Uterine smooth muscle cell (primary cell): ENCODE measurements around the gene ROMO1. TPM values are rescaled to one million over a fixed set of nuclear protein-coding genes. Genes with fewer than 3 reads are reported as not detected.

Experiments
- total RNA-seq: library from RNA; depleted of rRNA; stranded (reverse); fragments of >200 nt; gene quantifications from 2 replicates; pipeline ENCODE4 v1.2.3, GENCODE V29; 2014

Gene ROMO1
- 162 and 235 TPM in 2 replicates for total RNA-seq

GRCh38 chr20:35699127-35699956 is at the start of gene ROMO1, which contains the start of gene NFS1:
ROMO1 (plus strand) TSS chr20:35699405; CDS start chr20:35699633, 228 bp downstream.
NFS1 (minus strand) TSS chr20:35699352; CDS start chr20:35699288, 64 bp downstream.

GRCh38 chr20:35664466-35665206 is 34.6 kb upstream of the ROMO1 start, which contains the start of the genes CPNE1 and RBM12:
CPNE1 (minus strand) TSS chr20:35664900; CDS start chr20:35632923, 31,977 bp downstream.
RBM12 (minus strand) TSS chr20:35664900; CDS start chr20:35655322, 9,578 bp downstream.

GRCh38 chr20:35741892-35742740 is 42.9 kb downstream of the ROMO1 start, which contains the start of gene RBM39:
RBM39 (minus strand) TSS chr20:35742260; CDS start chr20:35740874, 1,386 bp downstream.

Other genes starting within 250 kb of the ROMO1 start
- gene CEP250, start 243.8 kb upstream of the ROMO1 start, total RNA-seq, result 51.2 and 62.8 TPM in 2 replicates
- not detected in 2 replicates for gene C20orf173, start 169.8 kb upstream of the ROMO1 start, total RNA-seq
- 286 and 388 TPM in 2 replicates for gene ERGIC3, start 157.3 kb upstream of the ROMO1 start, total RNA-seq
- gene SPAG4, start 83.6 kb upstream of the ROMO1 start, total RNA-seq, result 6.0 and 12.7 TPM in 2 replicates
- gene CPNE1, start 34.5 kb upstream of the ROMO1 start, total RNA-seq, result 93.1 and 95.8 TPM in 2 replicates
- gene RBM12, start 34.5 kb upstream of the ROMO1 start, total RNA-seq, result 35.9 and 49.8 TPM in 2 replicates
- gene NFS1, start 53 bp upstream of the ROMO1 start, total RNA-seq, result 20.4 and 28.0 TPM in 2 replicates
- gene RBM39, start 42.9 kb downstream of the ROMO1 start, total RNA-seq, result 366 and 378 TPM in 2 replicates
- gene PHF20, start 72.6 kb downstream of the ROMO1 start, total RNA-seq, result 26.2 and 29.2 TPM in 2 replicates